ENCODE data around the gene SIRT2.

GRCh38 chr19:38918526-38918925 is 19.1 kb upstream of the SIRT2 start:
- TF ChIP-seq CTCF (IDR thresholded peaks at IDR 0.05): no peak
- TF ChIP-seq POLR2AphosphoS5 (IDR thresholded peaks at IDR 0.05; ENCODE audit: low read depth, low read length): no peak; the same call in 1 of the 2 replicates
- no peak for TF ChIP-seq SIN3A (IDR thresholded peaks at IDR 0.05; ENCODE audit: borderline replicate concordance, insufficient read depth, low read depth, low read length)

Measured in Panc1 (cell line).